MG63 (cell line): ENCODE results near the gene TTC1. TPM values are rescaled to one million over a fixed set of nuclear protein-coding genes. Genes with fewer than 3 reads are reported as not detected.
"Not testable (repeated sequence)": the region's sequence is repeated elsewhere in the genome, so short reads cannot be mapped to it uniquely, and the experiment has no call there.

ENCODE experiments used
- DNase-seq: peaks from one replicate; pipeline ENCODE4 v3.0.0-alpha.2; 2020
- H3K27me3 ChIP-seq: fragments of 250-450 bp; sonication (Bioruptor Pico); 2 replicates; pipeline ENCODE4 v1.5.1; 2020; ENCODE audit warnings: mild to moderate bottlenecking, moderate library complexity
- H3K36me3 ChIP-seq: fragments of 250-450 bp; sonication (Bioruptor Pico); 2 replicates; pipeline ENCODE4 v1.5.1; 2020; ENCODE audit warnings: mild to moderate bottlenecking, moderate library complexity
- H3K4me3 ChIP-seq: fragments of 250-450 bp; sonication (Bioruptor Pico); 2 replicates; pipeline ENCODE4 v1.5.1; 2020; ENCODE audit warnings: mild to moderate bottlenecking, moderate library complexity
- H3K9me3 ChIP-seq: fragments of 250-450 bp; sonication (Bioruptor Pico); 2 replicates; pipeline ENCODE4 v1.5.1; 2020; ENCODE audit warnings: mild to moderate bottlenecking, moderate library complexity
- total RNA-seq: library from RNA; depleted of rRNA; stranded (reverse); fragments of >200 nt; shearing (Covaris generic); gene quantifications from 2 replicates; pipeline ENCODE4 v1.2.3, GENCODE V29; 2014; ENCODE audit warnings: low replicate concordance; rRNA removed

The TTC1 gene, protein sequence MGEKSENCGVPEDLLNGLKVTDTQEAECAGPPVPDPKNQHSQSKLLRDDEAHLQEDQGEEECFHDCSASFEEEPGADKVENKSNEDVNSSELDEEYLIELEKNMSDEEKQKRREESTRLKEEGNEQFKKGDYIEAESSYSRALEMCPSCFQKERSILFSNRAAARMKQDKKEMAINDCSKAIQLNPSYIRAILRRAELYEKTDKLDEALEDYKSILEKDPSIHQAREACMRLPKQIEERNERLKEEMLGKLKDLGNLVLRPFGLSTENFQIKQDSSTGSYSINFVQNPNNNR
- 52.3 and 59.6 TPM in 2 replicates for total RNA-seq

DNA sequence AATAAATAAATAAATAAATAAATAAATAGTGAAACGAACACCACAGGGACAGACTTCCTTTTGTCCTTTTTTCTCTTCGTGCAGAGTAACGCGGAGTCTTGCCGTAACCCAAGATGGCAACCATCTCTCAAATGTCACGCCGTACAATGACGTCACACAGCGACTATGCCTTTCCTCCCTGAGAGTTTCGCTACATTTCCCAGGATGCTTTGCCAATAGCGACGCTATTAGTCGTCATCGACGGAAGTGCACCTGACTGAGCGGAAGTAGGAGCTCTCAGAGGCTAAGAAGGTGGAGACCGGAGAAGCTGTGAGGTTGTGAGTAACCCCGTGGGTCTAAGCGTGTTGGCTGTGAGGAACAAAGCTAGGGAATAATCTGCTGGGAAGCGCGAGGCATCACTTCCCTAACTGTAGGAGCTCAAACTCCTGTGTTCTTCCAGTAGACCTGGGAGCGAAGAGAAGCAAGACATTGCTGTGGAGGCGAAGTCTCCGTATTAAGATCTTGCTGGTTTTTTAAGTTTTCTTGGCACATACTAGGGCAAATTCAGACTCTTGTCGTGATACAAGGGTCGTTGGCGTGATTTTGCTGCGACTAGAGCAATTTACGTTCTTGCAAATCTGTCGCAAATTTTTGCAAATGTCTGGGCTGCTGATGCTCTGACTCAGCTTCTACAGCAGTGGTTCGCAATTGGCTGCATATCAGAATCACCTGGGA, at the start of gene TTC1:
Gene TTC1, plus strand, starts transcription at position 263 of the 714 bp plus-strand sequence. CDS start 1,390 bp downstream, outside the sequence.
- H3K9me3 ChIP-seq = no peaks in the 10 kb centered on the region
- H3K4me3 ChIP-seq = peak within 1 kb of the TSS; percentile 84
- H3K27me3 ChIP-seq = no peaks in the 10 kb centered on the region
- DNase-seq = peak; percentile 97
- H3K36me3 ChIP-seq = peaks cover 29% of the 10 kb centered on the region

DNA sequence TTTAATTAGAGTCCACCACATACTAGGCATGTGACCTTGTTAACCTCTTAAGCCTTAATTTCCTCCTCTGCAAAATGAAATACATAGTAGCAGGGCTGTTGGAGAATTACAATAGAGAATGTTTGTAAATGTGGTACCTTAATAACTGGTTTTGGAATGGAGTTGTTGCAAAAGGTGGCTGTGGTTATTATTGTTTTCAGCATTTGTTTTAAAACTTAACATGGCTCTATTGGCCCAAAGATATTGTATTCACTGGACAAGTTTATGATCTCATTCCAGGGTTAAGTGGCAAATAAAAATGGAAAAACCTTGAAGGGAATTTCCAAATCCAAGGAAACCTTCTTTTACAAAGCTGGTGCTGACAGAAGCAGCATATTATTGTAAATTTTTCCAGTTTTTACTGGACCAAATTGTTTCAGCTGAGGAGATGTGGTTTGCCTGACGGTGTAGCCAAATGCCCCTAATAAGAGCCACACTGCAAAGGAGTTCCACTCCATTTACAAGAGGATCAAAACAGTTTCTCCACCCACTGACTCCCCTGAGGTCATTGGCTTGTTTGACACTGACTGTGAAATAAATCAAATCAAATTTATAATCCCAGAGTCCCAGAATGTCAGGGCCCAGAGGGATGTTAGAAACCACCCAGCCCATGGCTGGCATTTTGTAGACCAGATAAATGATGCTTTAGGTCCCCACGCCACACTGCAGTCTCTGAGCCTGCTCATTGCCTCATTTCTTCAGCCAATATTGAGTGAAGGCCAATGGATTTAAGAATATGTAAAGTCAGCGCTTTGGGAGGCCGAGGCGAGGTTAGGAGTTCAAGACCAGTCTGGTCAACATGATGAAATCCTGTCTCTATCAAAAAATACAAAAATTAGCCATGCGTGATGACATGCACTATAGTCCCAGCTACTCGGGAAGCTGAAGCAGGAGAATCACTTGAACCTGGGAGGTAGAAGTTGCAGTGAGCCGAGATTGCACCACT, 47.5 kb upstream of the TTC1 start:
- Histone ChIP-seq H3K27me3 (no peaks in the 10 kb centered on the region), H3K36me3 (no peaks in the 10 kb centered on the region), H3K4me3 (no peak overlapping the region), H3K9me3 (no peaks in the 10 kb centered on the region)
- DNase-seq = no peak

DNA sequence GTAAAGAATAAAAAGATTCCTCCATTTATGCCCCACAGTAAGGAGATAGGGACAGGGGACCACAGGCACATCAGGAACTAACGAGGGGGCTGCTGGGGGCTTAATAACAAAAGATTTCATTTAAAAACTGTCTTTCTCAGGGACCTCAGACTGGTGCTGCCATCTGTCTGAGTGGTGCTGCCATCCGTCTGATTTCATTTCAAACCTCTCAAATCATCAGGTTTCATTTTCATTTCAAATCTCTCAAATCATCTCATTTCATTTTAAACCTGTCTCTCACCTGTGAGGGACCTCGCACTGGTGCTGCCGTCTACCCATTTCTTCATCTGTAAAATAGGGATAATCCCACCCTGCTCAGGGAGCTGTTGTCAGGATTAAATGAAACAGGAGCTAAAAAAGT, 46.7 kb upstream of the TTC1 start:
- no peaks in the 10 kb centered on the region for H3K36me3 ChIP-seq
- no peak overlapping the region for H3K4me3 ChIP-seq
- H3K27me3 ChIP-seq = no peaks in the 10 kb centered on the region
- no peak for DNase-seq
- no peaks in the 10 kb centered on the region for H3K9me3 ChIP-seq

DNA sequence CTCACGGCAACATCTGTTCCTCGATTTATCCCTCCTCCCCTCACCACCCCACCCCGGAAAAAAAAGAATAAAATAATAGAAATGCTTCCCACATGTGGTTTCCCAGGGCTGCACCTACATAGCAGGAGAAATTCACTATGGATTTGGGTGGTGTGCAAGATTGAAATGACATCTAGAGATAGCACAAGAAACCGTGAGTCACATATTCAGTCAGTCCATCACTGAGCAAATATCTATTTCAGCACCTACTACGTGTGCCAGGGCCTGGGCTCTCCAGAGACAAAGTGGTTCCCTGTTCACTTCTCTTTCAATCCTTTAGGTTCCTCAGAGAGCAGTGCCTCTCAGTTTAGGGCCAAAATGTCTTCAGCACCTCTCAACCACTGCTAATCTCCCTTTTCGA, 45.0 kb upstream of the TTC1 start:
- DNase-seq = no peak
- no peaks in the 10 kb centered on the region for H3K36me3 ChIP-seq
- no peak overlapping the region for H3K4me3 ChIP-seq
- H3K9me3 ChIP-seq = no peaks in the 10 kb centered on the region
- H3K27me3 ChIP-seq = no peaks in the 10 kb centered on the region

DNA sequence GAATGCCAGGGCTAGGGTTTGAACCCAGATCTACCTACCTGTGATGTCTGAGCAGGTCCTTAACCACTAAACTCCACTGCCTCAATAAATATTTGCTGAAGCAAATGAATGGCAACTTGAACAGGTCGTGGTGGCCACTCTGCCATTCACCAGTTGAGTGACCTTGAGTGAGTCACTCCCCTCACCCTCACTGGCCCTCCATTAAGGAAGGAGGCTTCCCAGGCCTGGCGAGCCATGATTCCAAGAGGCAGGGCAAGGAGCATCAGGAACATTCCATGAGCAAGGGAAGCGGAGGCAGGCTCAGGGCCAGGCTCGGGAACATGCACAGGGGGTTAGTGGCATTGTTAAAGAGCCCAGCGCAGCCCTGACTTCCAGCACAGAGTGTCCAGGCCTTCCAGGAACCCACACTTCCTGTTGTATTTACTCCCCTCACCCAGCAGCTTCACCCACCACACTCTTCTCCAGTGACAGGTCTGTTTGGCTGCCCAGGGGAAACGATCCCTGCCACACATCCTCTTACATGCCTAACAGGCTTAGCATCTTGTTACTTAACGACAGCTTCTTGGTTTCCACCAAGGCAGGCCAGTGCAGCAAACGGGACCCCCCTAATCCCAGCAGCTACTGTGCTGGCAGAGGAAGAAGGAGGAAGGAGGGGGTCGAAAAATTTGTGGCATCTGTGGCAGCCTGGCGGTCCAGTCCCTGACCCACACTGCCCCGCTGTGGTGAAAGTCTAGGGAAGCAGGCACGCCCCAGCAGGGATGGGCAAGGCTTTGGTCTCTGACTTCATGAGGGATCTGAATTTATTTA, 43.7 kb upstream of the TTC1 start:
- H3K36me3 ChIP-seq = no peaks in the 10 kb centered on the region
- DNase-seq = peak; percentile 82
- no peaks in the 10 kb centered on the region for H3K27me3 ChIP-seq
- no peak overlapping the region for H3K4me3 ChIP-seq
- H3K9me3 ChIP-seq = no peaks in the 10 kb centered on the region

DNA sequence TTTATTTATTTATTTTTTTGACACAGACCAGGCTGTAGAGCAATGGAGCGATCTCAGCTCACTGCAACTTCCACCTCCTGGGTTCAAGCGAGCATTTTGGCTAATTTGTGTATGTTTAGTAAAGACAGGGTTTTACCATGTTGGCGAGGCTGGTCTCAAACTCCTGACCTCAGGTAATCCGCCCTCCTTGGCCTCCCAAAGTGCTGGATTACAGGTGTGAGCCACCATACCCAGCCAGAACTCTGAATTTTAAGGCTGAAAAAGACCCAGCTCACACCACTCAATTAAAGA, 43.2 kb upstream of the TTC1 start:
- H3K36me3 ChIP-seq, DNase-seq, H3K27me3 ChIP-seq, H3K4me3 ChIP-seq, H3K9me3 ChIP-seq: not testable (repeated sequence)

DNA sequence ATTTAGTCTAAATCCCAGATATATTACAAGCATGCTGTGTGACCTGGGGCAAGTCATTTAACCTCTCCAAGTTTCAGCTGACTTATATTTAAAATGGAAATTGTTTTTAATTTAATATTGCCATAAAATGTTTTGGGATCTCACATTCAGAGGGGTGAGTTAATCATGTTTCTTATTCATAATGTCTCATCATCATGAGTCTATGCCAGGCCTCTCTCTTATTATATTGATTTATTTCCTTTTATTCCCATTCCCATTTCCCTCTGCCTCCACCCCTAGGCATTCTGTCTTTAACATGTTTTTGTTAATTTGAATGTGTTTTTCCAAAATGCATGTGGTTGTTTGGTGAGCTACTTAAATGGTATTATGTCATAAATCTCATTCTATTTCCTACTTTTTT, 39.0 kb upstream of the TTC1 start:
- Histone ChIP-seq H3K4me3 (no peak overlapping the region), H3K27me3 (no peaks in the 10 kb centered on the region), H3K9me3 (no peaks in the 10 kb centered on the region), H3K36me3 (no peaks in the 10 kb centered on the region)
- DNase-seq = no peak

DNA sequence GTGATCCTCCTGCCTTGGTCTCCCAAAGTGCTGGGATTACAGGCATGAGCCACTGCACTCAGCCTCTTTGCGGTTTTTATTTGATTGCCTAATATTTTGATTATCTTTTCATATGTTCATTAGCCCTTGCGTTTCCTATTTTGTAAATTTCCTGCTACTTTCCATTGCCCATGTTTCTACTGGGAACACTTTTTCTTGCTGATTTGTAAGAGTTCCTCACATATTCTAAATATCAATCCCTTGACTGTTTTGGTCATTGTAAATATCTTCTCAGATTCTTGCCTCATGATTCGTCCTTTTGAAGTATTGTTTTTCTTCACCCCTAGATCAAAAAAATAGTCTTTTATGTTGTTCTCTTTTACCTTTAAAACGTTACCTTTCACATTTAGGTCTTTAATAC, 37.9 kb upstream of the TTC1 start:
- Histone ChIP-seq H3K4me3 (no peak overlapping the region), H3K27me3 (no peaks in the 10 kb centered on the region), H3K36me3 (no peaks in the 10 kb centered on the region), H3K9me3 (no peaks in the 10 kb centered on the region)
- no peak for DNase-seq

DNA sequence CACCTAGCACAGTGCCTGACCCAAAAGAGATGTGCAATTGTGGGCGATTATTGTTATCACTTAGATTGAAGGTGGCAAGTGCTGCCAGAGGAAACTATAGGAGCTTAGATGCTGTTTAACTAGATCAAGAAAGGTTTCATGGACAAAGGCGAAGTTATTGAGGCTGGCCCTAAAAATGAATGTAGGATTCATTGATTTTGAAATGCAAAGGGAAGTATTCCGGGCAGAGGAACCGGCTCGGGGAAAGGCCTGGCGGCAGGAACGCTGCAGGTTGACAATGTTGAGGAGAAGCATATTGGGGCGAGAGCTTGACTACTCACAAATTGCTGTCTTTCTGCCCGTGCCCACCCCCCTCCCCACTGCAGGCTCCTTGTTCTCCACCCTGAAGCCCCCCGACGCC, 37.4 kb upstream of the TTC1 start:
- H3K9me3 ChIP-seq = no peaks in the 10 kb centered on the region
- no peaks in the 10 kb centered on the region for H3K27me3 ChIP-seq
- H3K36me3 ChIP-seq = no peaks in the 10 kb centered on the region
- H3K4me3 ChIP-seq = no peak overlapping the region
- DNase-seq = no peak

DNA sequence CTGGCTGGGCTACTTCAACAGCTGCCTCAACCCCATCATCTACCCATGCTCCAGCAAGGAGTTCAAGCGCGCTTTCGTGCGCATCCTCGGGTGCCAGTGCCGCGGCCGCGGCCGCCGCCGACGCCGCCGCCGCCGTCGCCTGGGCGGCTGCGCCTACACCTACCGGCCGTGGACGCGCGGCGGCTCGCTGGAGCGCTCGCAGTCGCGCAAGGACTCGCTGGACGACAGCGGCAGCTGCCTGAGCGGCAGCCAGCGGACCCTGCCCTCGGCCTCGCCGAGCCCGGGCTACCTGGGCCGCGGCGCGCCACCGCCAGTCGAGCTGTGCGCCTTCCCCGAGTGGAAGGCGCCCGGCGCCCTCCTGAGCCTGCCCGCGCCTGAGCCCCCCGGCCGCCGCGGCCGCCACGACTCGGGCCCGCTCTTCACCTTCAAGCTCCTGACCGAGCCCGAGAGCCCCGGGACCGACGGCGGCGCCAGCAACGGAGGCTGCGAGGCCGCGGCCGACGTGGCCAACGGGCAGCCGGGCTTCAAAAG, 36.9 kb upstream of the TTC1 start:
- Histone ChIP-seq H3K27me3 (no peaks in the 10 kb centered on the region), H3K9me3 (no peaks in the 10 kb centered on the region), H3K4me3 (no peak overlapping the region), H3K36me3 (no peaks in the 10 kb centered on the region)
- no peak for DNase-seq

DNA sequence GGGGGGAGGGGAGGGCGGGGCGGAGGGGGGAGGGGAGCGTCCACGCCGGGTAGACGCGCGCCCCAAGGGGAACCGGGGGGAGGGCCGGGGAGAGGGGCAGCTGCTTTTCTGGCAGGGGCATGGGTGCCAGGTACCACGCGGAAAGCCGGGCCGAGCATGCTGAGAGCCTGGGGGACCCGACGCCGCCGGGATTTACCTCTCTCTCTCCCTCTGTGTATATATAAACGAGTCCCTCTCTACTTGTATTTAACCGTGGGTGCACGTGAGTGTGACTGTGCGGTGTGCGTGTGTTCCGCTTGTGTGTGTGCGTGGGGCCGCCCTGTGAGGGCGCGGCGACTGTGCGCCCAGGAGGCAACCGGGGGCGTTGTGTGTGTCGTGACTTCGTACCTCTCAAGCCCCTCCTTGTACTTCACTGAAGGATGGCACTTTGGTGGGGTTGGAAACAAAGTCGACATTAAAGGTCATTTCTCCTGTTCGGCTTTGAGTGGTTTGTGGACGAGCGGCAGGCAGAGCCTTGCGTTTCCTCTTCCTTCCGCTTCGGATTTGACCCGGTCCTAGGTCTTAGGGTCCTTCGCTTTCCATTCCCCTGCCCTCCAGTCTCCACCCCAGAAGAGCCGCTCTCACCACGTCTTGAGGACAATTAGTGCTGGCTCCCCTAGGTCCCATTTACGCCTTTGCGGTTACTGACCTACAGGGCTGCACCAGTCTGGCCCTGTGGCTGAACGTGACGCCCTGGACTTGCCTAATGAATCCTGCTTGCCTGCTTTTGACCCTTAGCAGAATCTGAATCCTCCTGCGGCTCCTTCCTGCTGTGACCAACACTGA, 36.2 kb upstream of the TTC1 start:
- Histone ChIP-seq H3K27me3 (no peaks in the 10 kb centered on the region), H3K36me3 (no peaks in the 10 kb centered on the region), H3K9me3 (no peaks in the 10 kb centered on the region), H3K4me3 (no peak overlapping the region)
- DNase-seq = no peak

DNA sequence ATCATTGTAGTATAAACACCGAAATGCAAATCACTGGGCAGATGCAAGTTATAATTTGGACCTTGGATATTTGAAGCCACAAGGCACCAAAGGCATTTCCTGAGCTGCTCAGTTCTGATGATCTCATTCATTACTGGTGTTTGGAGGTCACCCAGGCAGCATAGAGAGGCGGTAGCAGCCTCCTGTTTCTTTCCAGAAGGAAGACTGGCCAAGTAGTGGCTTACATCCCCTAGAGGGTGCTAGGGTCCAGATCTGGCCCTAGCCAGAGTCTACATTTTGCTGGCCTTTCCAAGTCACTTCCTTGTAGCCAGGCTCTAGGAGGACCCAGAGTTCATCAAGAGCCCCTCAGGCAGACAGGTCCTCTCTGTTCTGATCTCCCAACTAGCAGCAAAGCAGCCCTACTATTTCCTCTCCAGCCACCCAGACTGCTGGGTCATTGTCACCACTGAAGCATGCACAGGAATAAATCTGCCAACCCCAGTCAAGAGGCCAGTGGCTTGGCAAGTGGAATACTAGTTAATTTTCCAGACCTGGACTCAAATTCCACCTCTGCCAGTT, 33.4 kb upstream of the TTC1 start:
- DNase-seq = peak; percentile 96
- no peaks in the 10 kb centered on the region for H3K36me3 ChIP-seq
- no peak overlapping the region for H3K4me3 ChIP-seq
- no peaks in the 10 kb centered on the region for H3K27me3 ChIP-seq
- H3K9me3 ChIP-seq = no peaks in the 10 kb centered on the region

DNA sequence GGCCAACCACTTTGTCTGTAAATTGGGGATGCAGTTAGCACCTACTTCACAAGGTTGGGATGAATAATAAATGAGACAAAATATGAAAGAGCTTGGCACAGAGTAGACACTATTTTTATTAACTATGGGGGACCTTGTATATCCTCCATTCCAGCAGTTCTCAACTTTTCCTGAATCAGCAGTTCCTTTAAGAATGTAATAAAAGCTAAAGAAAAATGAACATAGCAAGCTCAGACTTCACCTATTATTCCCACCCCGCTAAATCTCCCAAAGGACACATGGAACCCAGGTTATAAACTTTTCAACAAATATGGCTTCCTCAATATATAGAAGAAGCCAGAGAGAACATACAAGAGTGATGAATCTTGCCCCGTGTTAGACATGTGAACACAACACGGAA, 32.0 kb upstream of the TTC1 start:
- H3K9me3 ChIP-seq = no peaks in the 10 kb centered on the region
- H3K27me3 ChIP-seq = no peaks in the 10 kb centered on the region
- DNase-seq = no peak
- no peak overlapping the region for H3K4me3 ChIP-seq
- no peaks in the 10 kb centered on the region for H3K36me3 ChIP-seq

DNA sequence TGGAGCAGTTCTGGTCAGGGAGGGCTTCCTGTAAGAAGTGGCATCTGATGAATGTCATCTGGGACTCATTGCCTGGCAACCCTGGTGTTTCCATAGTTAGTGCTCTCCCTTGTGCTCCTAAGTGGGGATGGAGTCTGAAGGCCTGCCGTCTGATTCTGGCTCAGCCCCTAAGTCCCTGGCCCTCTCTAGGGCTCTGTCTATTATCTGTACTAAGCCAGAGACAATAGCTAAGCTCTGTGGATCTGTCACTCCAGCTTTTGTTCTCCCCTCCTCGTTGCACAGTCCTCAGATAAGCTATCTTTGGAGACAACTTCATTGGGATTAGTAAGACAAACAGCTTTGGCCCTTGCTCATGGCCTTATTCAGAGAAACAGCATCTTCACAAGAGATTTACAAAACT, 30.6 kb upstream of the TTC1 start:
- DNase-seq = no peak
- no peak overlapping the region for H3K4me3 ChIP-seq
- H3K36me3 ChIP-seq = no peaks in the 10 kb centered on the region
- no peaks in the 10 kb centered on the region for H3K27me3 ChIP-seq
- H3K9me3 ChIP-seq = no peaks in the 10 kb centered on the region

DNA sequence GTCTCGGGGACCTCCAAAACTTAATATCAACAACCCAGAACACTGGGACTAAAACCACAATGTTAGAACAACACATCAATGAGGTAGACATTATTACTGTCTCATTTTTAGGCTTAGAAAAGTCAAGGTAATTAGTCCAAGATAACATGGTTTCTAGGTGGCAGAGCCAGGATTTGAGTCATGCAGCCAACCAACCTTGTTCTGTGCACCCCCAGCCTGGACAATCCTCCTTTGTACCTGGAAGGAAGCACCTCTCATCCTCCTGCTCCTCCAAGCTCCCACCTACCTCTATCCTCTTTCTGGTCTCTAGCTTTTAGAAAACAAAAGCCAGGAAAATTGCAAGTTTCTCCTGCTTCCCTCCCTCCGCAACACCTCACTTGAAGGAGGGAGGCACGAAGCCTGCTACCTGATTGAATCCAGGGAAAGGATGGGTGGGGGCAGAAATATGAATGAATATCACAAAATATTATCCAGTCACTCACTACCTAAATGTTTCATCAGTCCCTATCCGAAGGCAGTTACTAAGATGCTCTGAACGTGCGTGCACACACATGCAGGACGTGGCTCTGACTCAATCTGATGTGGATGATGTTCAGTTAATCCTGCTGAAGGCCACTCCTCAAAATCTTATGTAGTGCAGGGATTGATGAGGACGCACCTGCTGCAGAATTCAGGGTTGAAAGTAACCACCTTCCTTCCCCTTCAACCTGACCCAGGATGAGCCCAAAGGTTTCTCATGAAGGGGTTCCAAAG, 26.3 kb upstream of the TTC1 start:
- no peak for DNase-seq
- no peaks in the 10 kb centered on the region for H3K36me3 ChIP-seq
- H3K4me3 ChIP-seq = no peak overlapping the region
- no peaks in the 10 kb centered on the region for H3K27me3 ChIP-seq
- H3K9me3 ChIP-seq = no peaks in the 10 kb centered on the region
